GM18508 (cell line): ENCODE data around the gene RGL1.

Source experiments
- ATAC-seq: cut with Tn5 transposase; IDR thresholded peaks from one replicate; pipeline ENCODE4 v1.9.1; 2021; ENCODE audit warnings: moderate number of reproducible peaks; ENCODE audit not compliant: insufficient read depth, unreplicated experiment

RGL1 gene

DNA sequence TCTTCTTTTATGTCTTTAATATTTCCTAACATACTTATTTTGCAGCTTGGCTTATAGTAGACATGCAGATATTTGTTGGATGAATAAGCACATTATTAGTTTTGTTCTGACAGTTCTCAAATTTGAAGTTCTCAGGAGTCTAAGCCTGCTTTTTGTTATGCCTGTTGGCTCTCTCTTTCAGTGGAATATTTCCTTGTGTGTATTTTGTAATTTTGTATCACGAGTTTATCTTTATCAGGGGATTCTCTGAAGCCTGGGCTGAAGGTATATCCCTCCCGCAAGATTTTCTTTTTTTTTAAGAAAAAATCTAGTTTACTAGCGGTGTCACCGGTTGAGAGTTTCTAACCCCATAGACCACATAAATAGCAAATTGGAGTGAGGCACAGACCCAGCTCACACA is 105.9 kb downstream of the RGL1 start:
- ATAC-seq = no peak

- ATAC-seq = peak; percentile 52
These were observed 106.4 kb downstream of the RGL1 start for GRCh38 chr1:183911285-183911684.

DNA sequence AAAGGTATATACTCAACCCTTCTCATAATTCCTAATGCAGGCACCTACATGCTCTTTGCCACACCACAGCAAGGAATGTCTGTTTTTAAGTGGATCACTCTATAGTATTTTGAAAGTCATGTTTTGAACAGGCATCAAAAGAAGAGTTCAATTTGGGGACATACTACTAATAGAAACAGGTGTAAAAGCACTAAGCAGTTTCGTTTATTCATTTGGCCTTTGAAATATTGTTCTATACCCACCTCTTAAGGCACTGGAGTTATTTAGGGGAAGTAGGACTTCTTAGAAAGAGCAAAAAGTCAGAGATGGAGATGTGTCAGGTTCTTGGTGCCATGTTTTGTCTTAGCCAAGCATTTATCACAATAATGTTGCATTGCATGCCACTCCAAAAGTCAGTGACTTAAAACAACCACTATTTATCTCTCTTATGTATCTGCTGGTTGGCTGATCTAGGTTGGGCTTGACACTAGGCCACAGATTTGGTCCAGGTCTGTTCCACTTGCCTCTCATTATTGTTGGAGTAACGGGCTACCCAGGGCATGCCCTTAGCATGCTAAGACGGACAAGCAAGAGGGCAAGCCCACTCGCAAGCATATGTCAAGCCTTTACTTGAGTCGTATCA is 107.5 kb downstream of the RGL1 start:
- peak; percentile 45 for ATAC-seq

DNA sequence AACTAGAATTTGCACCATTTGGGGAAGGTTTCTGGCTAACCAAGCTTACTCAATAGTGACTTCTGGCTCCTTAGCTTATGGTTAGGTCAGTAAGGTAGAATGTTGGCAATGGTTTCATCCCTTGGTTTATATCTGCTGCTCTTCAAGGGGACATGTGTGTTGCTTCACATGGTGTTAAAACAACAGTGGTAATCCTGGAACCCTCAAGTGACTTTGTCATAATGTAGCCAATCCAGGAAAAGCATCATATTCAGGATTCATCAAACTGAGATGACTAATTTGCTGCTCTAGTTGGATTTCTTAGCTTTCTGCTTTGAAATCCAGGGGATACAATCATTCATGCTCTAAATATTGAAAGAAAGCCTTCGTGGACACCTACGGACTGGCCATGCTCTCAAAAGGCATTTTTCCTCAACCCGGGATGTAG is 108.7 kb downstream of the RGL1 start:
- ATAC-seq = no peak

DNA sequence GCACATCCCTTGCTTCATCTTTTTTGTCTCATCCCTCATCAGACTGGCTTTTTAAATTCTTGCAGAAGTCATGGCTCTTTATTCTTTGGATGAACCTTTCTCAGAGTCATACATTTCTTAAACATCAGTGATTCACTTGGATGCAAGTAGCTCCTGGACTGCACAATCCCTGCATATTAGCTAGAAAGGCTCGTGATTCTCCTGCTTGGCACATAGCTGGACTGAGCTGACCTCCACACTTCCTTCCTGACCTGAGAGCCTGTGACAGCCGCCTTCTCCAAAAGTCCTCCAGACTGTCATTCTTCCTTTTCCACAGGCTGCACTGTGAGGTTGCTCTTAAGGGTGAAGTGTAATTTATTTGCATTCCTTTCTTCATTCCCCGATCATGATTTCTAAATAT is 109.4 kb downstream of the RGL1 start:
- ATAC-seq = no peak

DNA sequence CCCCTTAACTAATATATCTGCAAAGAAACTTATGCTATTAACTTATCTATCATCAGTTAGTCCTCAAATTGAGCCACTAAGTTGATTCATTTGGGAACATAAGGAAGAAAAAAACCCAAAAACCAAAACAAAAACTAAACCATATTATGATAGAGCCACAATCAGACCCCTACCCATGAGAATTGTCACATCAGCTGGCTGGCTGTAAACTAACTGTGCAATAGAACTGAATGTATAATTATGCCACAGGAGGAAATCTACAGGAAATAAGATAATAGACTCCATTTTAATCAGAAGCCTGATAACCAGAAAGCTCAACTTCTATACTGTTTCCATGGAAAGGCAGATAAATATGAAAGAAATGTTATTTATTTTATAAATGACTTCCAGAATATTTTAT is 110.0 kb downstream of the RGL1 start:
- no peak for ATAC-seq

- ATAC-seq = no peak
These were observed 110.9 kb downstream of the RGL1 start for GRCh38 chr1:183915625-183916510.

- ATAC-seq = no peak
These were observed 111.7 kb downstream of the RGL1 start for GRCh38 chr1:183916574-183916973.

DNA sequence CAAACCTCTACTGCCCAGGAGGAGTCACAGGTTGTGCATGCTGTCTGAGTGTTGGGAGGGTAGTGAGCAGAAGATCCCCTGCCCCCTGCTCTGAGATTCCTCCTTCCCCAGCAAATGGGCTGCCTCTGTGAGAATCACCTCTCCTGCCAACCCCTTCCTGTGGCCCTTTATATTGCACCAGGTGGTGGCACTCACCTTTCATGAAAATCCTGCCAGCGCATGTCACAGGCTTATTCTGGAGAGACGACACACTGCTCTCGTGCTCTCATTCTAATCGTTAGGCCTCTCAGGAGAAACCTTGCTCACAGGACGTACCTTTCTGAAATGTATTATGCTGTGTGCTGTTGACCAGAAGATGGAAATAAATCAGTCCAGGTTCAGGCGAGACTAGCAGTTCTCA is 113.7 kb downstream of the RGL1 start:
- no peak for ATAC-seq

DNA sequence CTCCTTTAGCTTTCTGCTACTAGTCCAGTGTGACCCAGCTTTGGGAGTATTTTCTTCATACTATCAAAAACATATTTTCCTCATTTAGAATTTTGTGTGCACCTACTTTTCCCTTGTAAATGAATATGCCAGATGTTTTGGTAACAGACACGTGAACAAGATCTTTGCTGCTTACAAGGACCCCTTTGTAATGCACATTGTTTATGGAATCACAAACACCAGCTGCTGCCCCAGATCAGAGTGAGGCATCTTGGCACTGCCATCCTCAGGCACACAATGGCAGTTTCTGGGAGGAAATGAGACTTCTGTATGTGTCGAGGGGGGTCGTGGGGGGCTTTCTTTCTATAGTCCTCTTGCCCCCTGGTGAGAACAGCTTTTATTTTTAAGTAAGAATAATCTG is 115.7 kb downstream of the RGL1 start:
- ATAC-seq = no peak

DNA sequence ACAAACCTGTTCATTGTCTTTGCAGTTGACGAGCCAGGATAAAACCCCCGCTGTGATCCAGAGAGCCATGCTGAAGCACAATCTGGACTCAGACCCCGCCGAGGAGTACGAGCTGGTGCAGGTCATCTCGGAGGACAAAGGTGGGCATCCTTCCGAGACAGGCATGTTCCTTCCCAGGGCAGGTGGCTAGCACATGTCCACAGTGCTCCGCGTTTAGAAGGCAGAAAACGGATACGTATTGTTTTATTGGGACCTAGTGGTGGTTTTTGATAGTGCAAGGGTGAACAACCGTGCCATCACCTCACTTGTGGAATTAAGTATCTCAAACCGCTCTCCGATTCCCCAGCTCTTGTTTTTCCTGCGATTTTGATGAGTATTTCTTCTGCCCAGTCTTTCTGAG is 117.3 kb downstream of the RGL1 start:
- ATAC-seq = no peak

GRCh38 chr1:183925947-183926346 is 121.0 kb downstream of the RGL1 start:
- no peak for ATAC-seq

DNA sequence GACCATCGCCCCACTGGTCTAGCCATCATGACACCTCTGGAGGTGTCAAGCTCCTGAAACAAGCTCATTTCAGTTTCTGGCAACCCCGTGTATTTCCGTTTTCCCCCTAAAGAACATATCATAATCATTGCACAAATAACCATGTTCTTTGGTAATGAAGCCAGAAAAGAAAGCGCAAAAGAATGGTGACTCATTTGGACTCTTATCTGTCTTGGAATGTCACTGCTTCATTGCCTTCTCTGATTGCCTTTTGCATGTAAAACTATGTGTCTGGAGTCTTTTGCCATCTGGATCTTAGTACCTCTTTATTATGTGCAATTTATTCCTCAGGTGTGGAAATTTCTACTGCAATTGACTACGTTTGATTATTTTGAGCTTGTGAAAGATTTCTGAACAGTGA is 122.1 kb downstream of the RGL1 start:
- ATAC-seq = no peak

DNA sequence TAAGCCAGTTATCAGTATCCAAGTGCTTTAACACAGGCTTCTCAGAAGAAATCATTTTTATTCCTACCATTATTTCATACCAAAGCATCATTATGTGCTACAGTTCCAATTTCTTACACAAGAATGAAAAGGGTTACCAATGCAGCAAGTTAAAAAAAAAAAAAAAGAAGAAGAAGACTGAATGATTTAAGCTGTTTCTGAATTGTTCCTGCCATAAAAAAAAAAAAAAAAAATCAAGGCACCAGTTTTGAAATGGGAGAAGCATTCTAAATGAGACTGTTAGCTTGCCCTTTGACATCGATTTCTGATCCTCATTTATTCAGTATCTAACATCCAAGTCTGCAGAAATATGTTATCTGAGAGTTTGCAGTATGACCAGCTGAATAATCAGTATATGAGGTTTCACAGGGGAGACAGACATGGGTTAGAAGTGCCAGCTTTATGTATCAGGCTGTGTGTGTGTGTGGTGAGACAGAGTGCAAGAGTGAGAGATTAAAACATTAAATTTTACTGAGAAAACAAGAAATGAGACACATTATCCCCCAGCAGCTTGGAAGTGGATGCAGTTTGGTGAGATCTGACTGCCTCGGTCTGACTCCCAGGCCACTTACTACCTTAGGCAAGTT is 126.8 kb downstream of the RGL1 start:
- no peak for ATAC-seq

- no peak for ATAC-seq
These were observed 127.5 kb downstream of the RGL1 start for GRCh38 chr1:183932412-183932811.

- no peak for ATAC-seq
These were observed 128.7 kb downstream of the RGL1 start for GRCh38 chr1:183933528-183934179.

- ATAC-seq = no peak
These were observed 129.4 kb downstream of the RGL1 start for GRCh38 chr1:183934314-183934713.

GRCh38 chr1:183936009-183936408 is 131.1 kb downstream of the RGL1 start:
- ATAC-seq = no peak

GRCh38 chr1:183936791-183937190 is 131.9 kb downstream of the RGL1 start:
- no peak for ATAC-seq

GRCh38 chr1:183937611-183938010 is 132.7 kb downstream of the RGL1 start:
- no peak for ATAC-seq

GRCh38 chr1:183941001-183941400 is 136.1 kb downstream of the RGL1 start:
- no peak for ATAC-seq
